GM19397 (cell line): ENCODE data around the gene CXCL8.
"Not testable (repeated sequence)": the region's sequence is repeated elsewhere in the genome, so short reads cannot be mapped to it uniquely, and the experiment has no call there.

Experiments used
- ATAC-seq: cut with Tn5 transposase; IDR thresholded peaks from one replicate; pipeline ENCODE4 v1.9.1; 2021; ENCODE audit warnings: mild to moderate bottlenecking, moderate library complexity; ENCODE audit not compliant: unreplicated experiment

Gene CXCL8

GRCh38 chr4:73740353-73740778 lies at the start of gene CXCL8:
Gene CXCL8 (plus strand): TSS chr4:73740569. CDS start chr4:73740659, 90 bp downstream.
- ATAC-seq, result peak; percentile 50

GRCh38 chr4:73691201-73691600 lies 49.2 kb upstream of the CXCL8 start:
- not testable (repeated sequence) for ATAC-seq

GRCh38 chr4:73691759-73692158 lies 48.6 kb upstream of the CXCL8 start:
- ATAC-seq, result no peak

- ATAC-seq, result no peak
Measured at GRCh38 chr4:73692254-73692653, 48.1 kb upstream of the CXCL8 start.

- no peak for ATAC-seq
Measured at GRCh38 chr4:73692701-73693100, 47.7 kb upstream of the CXCL8 start.

GRCh38 chr4:73693811-73694210 lies 46.6 kb upstream of the CXCL8 start:
- no peak for ATAC-seq

- no peak for ATAC-seq
Measured at GRCh38 chr4:73698217-73698616, 42.2 kb upstream of the CXCL8 start.

GRCh38 chr4:73701116-73701515 lies 39.3 kb upstream of the CXCL8 start:
- ATAC-seq, result no peak

GRCh38 chr4:73702796-73703287 lies 37.5 kb upstream of the CXCL8 start:
- ATAC-seq, result no peak

GRCh38 chr4:73703320-73703719 lies 37.0 kb upstream of the CXCL8 start:
- ATAC-seq, result no peak

GRCh38 chr4:73704314-73705055 lies 35.9 kb upstream of the CXCL8 start:
- peak; percentile 57 for ATAC-seq

- ATAC-seq, result no peak
Measured at GRCh38 chr4:73705056-73705432, 35.3 kb upstream of the CXCL8 start.

- no peak for ATAC-seq
Measured at GRCh38 chr4:73705721-73706120, 34.6 kb upstream of the CXCL8 start.

GRCh38 chr4:73706811-73707210 lies 33.6 kb upstream of the CXCL8 start:
- ATAC-seq, result no peak

GRCh38 chr4:73707269-73707875 lies 33.0 kb upstream of the CXCL8 start:
- ATAC-seq, result no peak

GRCh38 chr4:73707918-73708577 lies 32.3 kb upstream of the CXCL8 start:
- ATAC-seq, result no peak

- no peak for ATAC-seq
Measured at GRCh38 chr4:73709451-73710033, 30.8 kb upstream of the CXCL8 start.

- no peak for ATAC-seq
Measured at GRCh38 chr4:73710094-73710493, 30.3 kb upstream of the CXCL8 start.

GRCh38 chr4:73711989-73712388 lies 28.4 kb upstream of the CXCL8 start:
- ATAC-seq, result no peak

GRCh38 chr4:73713650-73714049 lies 26.7 kb upstream of the CXCL8 start:
- no peak for ATAC-seq

GRCh38 chr4:73714647-73715046 lies 25.7 kb upstream of the CXCL8 start:
- no peak for ATAC-seq

GRCh38 chr4:73715659-73716058 lies 24.7 kb upstream of the CXCL8 start:
- no peak for ATAC-seq
